ENCODE measurements around the gene TMEM134.
"Not testable (repeated sequence)": the region's sequence is repeated elsewhere in the genome, so short reads cannot be mapped to it uniquely, and the experiment has no call there.

The TMEM134 gene

DNA sequence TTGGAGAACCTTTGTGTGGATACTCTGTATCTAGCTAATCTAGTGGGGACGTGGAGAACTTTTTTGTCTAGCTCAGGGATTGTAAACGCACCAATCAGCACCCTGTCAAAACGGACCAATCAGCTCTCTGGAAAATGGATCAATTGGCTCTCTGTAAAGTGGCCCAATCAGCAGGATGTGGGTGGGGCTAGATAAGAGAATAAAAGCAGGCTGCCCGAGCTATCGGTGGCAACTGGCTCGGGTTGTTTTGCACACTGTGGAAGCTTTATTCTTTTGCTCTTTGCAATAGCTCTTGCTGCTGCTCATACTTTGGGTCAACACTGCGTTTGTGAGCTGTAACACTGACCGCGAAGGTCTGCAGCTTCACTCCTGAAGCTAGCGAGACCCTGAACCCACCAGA, 7.6 kb upstream of the TMEM134 start:
- H3K4me3 ChIP-seq (ENCODE audit: low read length); H3K36me3 ChIP-seq (ENCODE audit: insufficient read depth, low read length); H3K27me3 ChIP-seq (ENCODE audit: control insufficient read depth, insufficient read depth, low read length); H3K4me1 ChIP-seq (ENCODE audit: control insufficient read depth, insufficient read depth, low read length); H3K9me3 ChIP-seq (replicated peaks; ENCODE audit: low read length); H3K9ac ChIP-seq (ENCODE audit: low read depth, low read length); H3K4me2 ChIP-seq (ENCODE audit: low read length): not testable (repeated sequence)

DNA sequence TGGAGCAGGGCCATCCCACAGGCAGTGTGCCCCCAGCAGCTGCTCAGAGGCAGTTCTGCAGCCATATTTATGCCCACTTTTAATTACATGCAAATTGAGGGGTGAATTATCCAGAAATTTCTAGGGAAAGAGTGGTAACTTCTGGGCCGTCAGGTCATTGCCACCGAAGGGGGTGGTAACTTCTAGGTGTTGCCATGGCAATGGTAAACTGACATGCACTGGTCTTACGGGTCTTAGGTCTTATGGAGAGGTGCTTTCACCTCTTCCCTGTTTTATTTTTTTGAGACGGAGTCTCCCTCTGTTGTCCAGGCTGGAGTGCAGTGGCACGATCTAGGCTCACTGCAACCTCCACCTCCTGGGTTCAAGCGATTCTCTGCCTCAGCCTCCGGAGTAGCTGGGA, 3.8 kb upstream of the TMEM134 start:
- H3K9ac ChIP-seq (ENCODE audit: low read depth, low read length) = no peak overlapping the region
- no peak overlapping the region for H3K4me2 ChIP-seq (ENCODE audit: low read length)
- no peak overlapping the region for H3K4me3 ChIP-seq (ENCODE audit: low read length)

DNA sequence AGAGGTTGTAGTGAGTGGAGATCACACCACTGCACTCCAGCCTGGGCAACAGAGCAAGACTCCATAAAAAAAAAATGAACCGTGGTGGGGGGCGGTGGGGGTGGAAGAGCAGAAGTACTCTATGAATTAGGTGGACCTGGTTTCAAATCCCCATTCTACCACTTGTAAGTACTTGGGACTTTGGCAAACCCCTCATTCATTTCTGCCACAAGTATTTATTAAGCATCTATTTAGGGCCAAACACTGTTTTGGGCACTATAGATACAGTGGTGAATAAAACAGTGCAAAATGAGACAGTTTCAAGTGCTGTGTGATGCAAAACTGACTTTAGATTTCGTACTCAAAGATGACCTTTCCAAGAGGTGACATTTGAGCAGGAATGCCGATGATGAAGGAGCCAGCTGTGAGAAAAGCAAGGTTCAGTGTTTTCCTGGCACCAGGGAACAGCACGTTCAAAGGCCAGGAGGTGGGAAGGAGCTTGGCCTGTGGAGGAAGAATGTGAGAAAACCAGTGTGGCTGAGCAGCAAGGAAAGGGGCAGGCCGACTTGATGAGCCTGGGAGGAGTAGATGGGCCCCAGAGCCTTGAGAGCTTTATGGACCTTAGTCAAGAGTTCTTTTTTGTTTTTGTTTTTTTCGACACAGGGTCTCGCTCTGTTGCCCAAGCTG, 1.4 kb upstream of the TMEM134 start:
- H3K4me3 ChIP-seq (ENCODE audit: low read length) = no peak overlapping the region
- peaks cover 18% of the 10 kb centered on the region for H3K4me1 ChIP-seq (ENCODE audit: control insufficient read depth, insufficient read depth, low read length)
- H3K9me3 ChIP-seq (replicated peaks; ENCODE audit: low read length) = no peaks in the 10 kb centered on the region
- H3K9ac ChIP-seq (ENCODE audit: low read depth, low read length) = no peak overlapping the region
- no peaks in the 10 kb centered on the region for H3K36me3 ChIP-seq (ENCODE audit: insufficient read depth, low read length)
- H3K4me2 ChIP-seq (ENCODE audit: low read length) = no peak overlapping the region
- H3K27me3 ChIP-seq (ENCODE audit: control insufficient read depth, insufficient read depth, low read length) = peaks cover 8% of the 10 kb centered on the region

More for the DNA sequence above, 3.8 kb upstream of the TMEM134 start:
- Histone ChIP-seq H3K36me3 (ENCODE audit: insufficient read depth, low read length) (no peaks in the 10 kb centered on the region), H3K4me1 (ENCODE audit: control insufficient read depth, insufficient read depth, low read length) (peaks cover 13% of the 10 kb centered on the region), H3K27me3 (ENCODE audit: control insufficient read depth, insufficient read depth, low read length) (peaks cover 8% of the 10 kb centered on the region), H3K9me3 (replicated peaks; ENCODE audit: low read length) (no peaks in the 10 kb centered on the region)

- Histone ChIP-seq H3K4me2 (ENCODE audit: low read length) (peak overlapping the region; percentile 100), H3K36me3 (ENCODE audit: insufficient read depth, low read length) (no peaks in the 10 kb centered on the region), H3K27me3 (ENCODE audit: control insufficient read depth, insufficient read depth, low read length) (peaks cover 7% of the 10 kb centered on the region), H3K9me3 (replicated peaks; ENCODE audit: low read length) (no peaks in the 10 kb centered on the region), H3K4me3 (ENCODE audit: low read length) (peak overlapping the region; percentile 95), H3K9ac (ENCODE audit: low read depth, low read length) (peak overlapping the region; percentile 92), H3K4me1 (ENCODE audit: control insufficient read depth, insufficient read depth, low read length) (peaks cover 18% of the 10 kb centered on the region)
Observed at GRCh38 chr11:67469508-67469811, 409 bp upstream of the TMEM134 start.

GRCh38 chr11:67468456-67468758, 644 bp downstream of the TMEM134 start:
- H3K27me3 ChIP-seq (ENCODE audit: control insufficient read depth, insufficient read depth, low read length) = peaks cover 4% of the 10 kb centered on the region
- H3K4me3 ChIP-seq (ENCODE audit: low read length) = peak overlapping the region; percentile 91
- H3K9me3 ChIP-seq (replicated peaks; ENCODE audit: low read length) = no peaks in the 10 kb centered on the region
- peaks cover 27% of the 10 kb centered on the region for H3K4me1 ChIP-seq (ENCODE audit: control insufficient read depth, insufficient read depth, low read length)
- H3K36me3 ChIP-seq (ENCODE audit: insufficient read depth, low read length) = no peaks in the 10 kb centered on the region
- peak overlapping the region; percentile 93 for H3K9ac ChIP-seq (ENCODE audit: low read depth, low read length)
- peak overlapping the region; percentile 94 for H3K4me2 ChIP-seq (ENCODE audit: low read length)

- Histone ChIP-seq H3K4me2 (ENCODE audit: low read length) (peak overlapping the region; percentile 94), H3K4me3 (ENCODE audit: low read length) (peak overlapping the region; percentile 91), H3K9ac (ENCODE audit: low read depth, low read length) (peak overlapping the region; percentile 93), H3K27me3 (ENCODE audit: control insufficient read depth, insufficient read depth, low read length) (peaks cover 4% of the 10 kb centered on the region), H3K4me1 (ENCODE audit: control insufficient read depth, insufficient read depth, low read length) (peaks cover 27% of the 10 kb centered on the region), H3K36me3 (ENCODE audit: insufficient read depth, low read length) (no peaks in the 10 kb centered on the region), H3K9me3 (replicated peaks; ENCODE audit: low read length) (no peaks in the 10 kb centered on the region)
Observed at GRCh38 chr11:67468056-67468455, 995 bp downstream of the TMEM134 start.

GRCh38 chr11:67466962-67467771, 1.9 kb downstream of the TMEM134 start:
- H3K27me3 ChIP-seq (ENCODE audit: control insufficient read depth, insufficient read depth, low read length) = peaks cover 4% of the 10 kb centered on the region
- peak overlapping the region; percentile 94 for H3K4me2 ChIP-seq (ENCODE audit: low read length)
- H3K9me3 ChIP-seq (replicated peaks; ENCODE audit: low read length) = no peaks in the 10 kb centered on the region
- H3K9ac ChIP-seq (ENCODE audit: low read depth, low read length) = no peak overlapping the region
- peak overlapping the region; percentile 91 for H3K4me3 ChIP-seq (ENCODE audit: low read length)
- peaks cover 27% of the 10 kb centered on the region for H3K4me1 ChIP-seq (ENCODE audit: control insufficient read depth, insufficient read depth, low read length)
- H3K36me3 ChIP-seq (ENCODE audit: insufficient read depth, low read length) = no peaks in the 10 kb centered on the region

DNA sequence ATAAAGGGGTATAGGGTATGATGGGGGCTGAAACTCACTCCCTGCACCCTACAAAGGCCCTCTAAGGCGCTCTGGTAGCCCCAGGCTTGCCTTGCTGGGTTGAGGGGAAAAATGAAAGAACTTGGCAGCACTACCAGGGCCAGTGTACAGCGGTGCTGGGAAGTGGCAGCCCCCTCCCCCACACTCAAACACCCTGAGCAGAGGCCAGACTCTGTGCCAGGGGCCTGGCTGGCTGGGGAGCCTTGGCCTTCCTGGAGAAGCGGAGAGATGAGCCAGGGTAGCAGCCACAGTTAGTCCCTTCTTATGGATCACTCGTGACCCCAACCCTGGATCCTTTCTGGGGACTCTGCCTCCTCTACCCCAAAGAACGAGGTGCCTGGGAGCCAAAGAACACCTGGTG, 2.7 kb downstream of the TMEM134 start:
- H3K4me2 ChIP-seq (ENCODE audit: low read length) = no peak overlapping the region
- no peak overlapping the region for H3K4me3 ChIP-seq (ENCODE audit: low read length)
- no peak overlapping the region for H3K9ac ChIP-seq (ENCODE audit: low read depth, low read length)
- H3K27me3 ChIP-seq (ENCODE audit: control insufficient read depth, insufficient read depth, low read length) = no peaks in the 10 kb centered on the region
- no peaks in the 10 kb centered on the region for H3K36me3 ChIP-seq (ENCODE audit: insufficient read depth, low read length)
- no peaks in the 10 kb centered on the region for H3K9me3 ChIP-seq (replicated peaks; ENCODE audit: low read length)
- H3K4me1 ChIP-seq (ENCODE audit: control insufficient read depth, insufficient read depth, low read length) = peaks cover 27% of the 10 kb centered on the region

DNA sequence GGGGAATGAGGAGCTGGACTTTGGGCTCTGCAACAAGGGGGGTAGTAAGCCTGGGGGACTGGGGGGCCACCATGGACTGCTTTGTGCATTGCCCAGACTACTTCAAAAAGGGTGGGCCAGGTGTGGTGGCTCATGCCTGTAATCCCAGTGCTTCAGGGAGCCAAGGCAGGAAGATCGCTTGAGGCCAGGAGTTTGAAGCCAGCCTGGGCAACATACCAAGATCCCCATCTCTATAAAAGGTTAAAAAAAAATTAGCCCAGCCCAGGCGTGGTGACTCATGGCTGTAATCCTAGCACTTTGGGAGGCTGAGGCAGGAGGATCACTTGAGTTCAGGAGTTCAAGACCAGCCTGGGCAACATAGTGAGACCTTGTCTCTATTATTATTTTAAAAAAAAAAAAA, 3.5 kb downstream of the TMEM134 start:
- H3K9ac ChIP-seq (ENCODE audit: low read depth, low read length) = not testable (repeated sequence)
- peaks cover 27% of the 10 kb centered on the region for H3K4me1 ChIP-seq (ENCODE audit: control insufficient read depth, insufficient read depth, low read length)

DNA sequence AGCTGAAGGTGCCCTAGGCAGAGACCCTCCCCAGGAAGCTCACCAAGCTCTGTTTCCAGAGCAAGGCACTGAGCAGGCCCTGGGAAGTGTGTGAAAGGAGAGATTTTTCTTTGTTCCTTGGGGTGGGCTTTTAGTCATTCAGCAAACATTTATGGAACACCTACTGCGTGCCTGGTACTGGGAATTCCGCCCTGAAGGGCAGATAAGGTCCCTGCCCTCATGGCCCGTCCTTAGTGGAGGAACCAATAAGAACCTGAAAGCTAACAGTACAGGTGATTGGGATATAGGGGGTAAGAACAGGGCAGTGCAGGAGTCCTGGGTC, 3.9 kb downstream of the TMEM134 start:
- peaks cover 27% of the 10 kb centered on the region for H3K4me1 ChIP-seq (ENCODE audit: control insufficient read depth, insufficient read depth, low read length)

More for the DNA sequence above, 3.5 kb downstream of the TMEM134 start:
- not testable (repeated sequence) for H3K36me3 ChIP-seq (ENCODE audit: insufficient read depth, low read length); H3K4me3 ChIP-seq (ENCODE audit: low read length); H3K4me2 ChIP-seq (ENCODE audit: low read length); H3K27me3 ChIP-seq (ENCODE audit: control insufficient read depth, insufficient read depth, low read length); H3K9me3 ChIP-seq (replicated peaks; ENCODE audit: low read length)

GRCh38 chr11:67464411-67465188, 4.5 kb downstream of the TMEM134 start:
- Histone ChIP-seq H3K4me1 (ENCODE audit: control insufficient read depth, insufficient read depth, low read length) (peaks cover 26% of the 10 kb centered on the region), H3K4me2 (ENCODE audit: low read length) (peak overlapping the region; percentile 54), H3K9me3 (replicated peaks; ENCODE audit: low read length) (no peaks in the 10 kb centered on the region), H3K4me3 (ENCODE audit: low read length) (peak overlapping the region; percentile 45), H3K36me3 (ENCODE audit: insufficient read depth, low read length) (no peaks in the 10 kb centered on the region), H3K9ac (ENCODE audit: low read depth, low read length) (peak overlapping the region; percentile 34), H3K27me3 (ENCODE audit: control insufficient read depth, insufficient read depth, low read length) (no peaks in the 10 kb centered on the region)

More for the DNA sequence above, 3.9 kb downstream of the TMEM134 start:
- Histone ChIP-seq H3K27me3 (ENCODE audit: control insufficient read depth, insufficient read depth, low read length) (no peaks in the 10 kb centered on the region), H3K9ac (ENCODE audit: low read depth, low read length) (no peak overlapping the region), H3K4me2 (ENCODE audit: low read length) (no peak overlapping the region), H3K36me3 (ENCODE audit: insufficient read depth, low read length) (no peaks in the 10 kb centered on the region), H3K9me3 (replicated peaks; ENCODE audit: low read length) (no peaks in the 10 kb centered on the region), H3K4me3 (ENCODE audit: low read length) (no peak overlapping the region)
